IMR-90 (cell line): ENCODE measurements around the gene TBC1D4. TPM values are rescaled to one million over a fixed set of nuclear protein-coding genes. Genes with fewer than 3 reads are reported as not detected.
"Not testable (repeated sequence)": the region's sequence is repeated elsewhere in the genome, so short reads cannot be mapped to it uniquely, and the experiment has no call there.

ENCODE experiments used
- ATAC-seq: fragments of 200-7000 bp; cut with Tn5 transposase; 2 replicates; pipeline ENCODE4 v1.9.1; 2020; ENCODE audit warnings: low read depth, mild to moderate bottlenecking, moderate library complexity
- BruUV-seq: library from RNA; stranded (reverse); fragments of 400-500 nt; replicated peaks from 2 replicates; lab custom pipeline; 2021; lab: Mats Ljungman, UMichigan
- CTCF ChIA-PET: fragments of 300-600 bp; formaldehyde crosslinking; extraction: SDS; loops from one replicate; lab custom pipeline; 2021; ENCODE audit warnings: antibody characterized with exemption; lab: Yijun Ruan, JAX
- POLR2A ChIA-PET: fragments of 300-600 bp; sonication (Branson Sonifier 250); formaldehyde crosslinking; loops from one replicate; lab custom pipeline; 2022; ENCODE audit warnings: antibody characterized with exemption; ENCODE audit not compliant: unreplicated experiment; lab: Charles Lee
- DNase-seq: peaks from one replicate; pipeline ENCODE4 v3.0.0; 2013
- H2AFZ ChIP-seq: replicated peaks from 2 replicates; pipeline ENCODE3; 2013; ENCODE audit warnings: low read length, mild to moderate bottlenecking; ENCODE audit not compliant: poor library complexity
- H2AK5ac ChIP-seq: 2 replicates; pipeline ENCODE4 v1.6.1; 2013; ENCODE audit warnings: low read depth, low read length, inconsistent platforms
- H2AK9ac ChIP-seq: replicated peaks from 2 replicates; pipeline ENCODE3; 2013; ENCODE audit warnings: mild to moderate bottlenecking, low read depth, low read length, moderate library complexity; ENCODE audit not compliant: poor library complexity
- H2BK120ac ChIP-seq: 2 replicates; pipeline ENCODE4 v1.6.1; 2013; ENCODE audit warnings: low read depth, low read length, inconsistent platforms
- H2BK15ac ChIP-seq: 3 replicates; pipeline ENCODE4 v1.6.1; 2013; ENCODE audit warnings: low read depth, low read length, inconsistent platforms
- H2BK20ac ChIP-seq: 2 replicates; pipeline ENCODE4 v1.6.1; 2013; ENCODE audit warnings: low read depth, mild to moderate bottlenecking, inconsistent platforms, low read length, moderate library complexity
- H2BK5ac ChIP-seq: 2 replicates; pipeline ENCODE4 v1.6.1; 2013; ENCODE audit warnings: mild to moderate bottlenecking, low read depth, low read length, inconsistent platforms; ENCODE audit not compliant: poor library complexity, severe bottlenecking
- H3K14ac ChIP-seq: replicated peaks from 2 replicates; pipeline ENCODE4 v1.6.1; 2013; ENCODE audit warnings: low read depth, low read length, inconsistent platforms
- H3K18ac ChIP-seq: 2 replicates; pipeline ENCODE4 v1.6.1; 2013; ENCODE audit warnings: low read depth, low read length, control low read depth
- H3K23ac ChIP-seq: 2 replicates; pipeline ENCODE4 v1.6.1; 2013; ENCODE audit warnings: low read depth, low read length, inconsistent platforms
- H3K27ac ChIP-seq: 2 replicates; pipeline ENCODE4 v1.5.1; 2013; ENCODE audit warnings: mild to moderate bottlenecking, control low read depth, low read length; ENCODE audit not compliant: insufficient read depth
- H3K27me3 ChIP-seq: 2 replicates; pipeline ENCODE4 v1.6.1; 2013; ENCODE audit warnings: low read length; ENCODE audit not compliant: control insufficient read depth, insufficient read depth
- H3K36me3 ChIP-seq: 2 replicates; pipeline ENCODE4 v1.6.1; 2013; ENCODE audit warnings: low read length, mixed read lengths; ENCODE audit not compliant: control insufficient read depth, insufficient read depth
- H3K4ac ChIP-seq: 2 replicates; pipeline ENCODE4 v1.6.1; 2013; ENCODE audit warnings: low read depth, low read length, inconsistent platforms
- H3K4me1 ChIP-seq: 2 replicates; pipeline ENCODE4 v1.6.1; 2013; ENCODE audit warnings: low read length, mixed read lengths; ENCODE audit not compliant: control insufficient read depth, insufficient read depth
- H3K4me2 ChIP-seq: 2 replicates; pipeline ENCODE4 v1.6.1; 2013; ENCODE audit warnings: low read depth, mild to moderate bottlenecking, control low read depth, low read length, moderate library complexity
- H3K4me3 ChIP-seq: 2 replicates; pipeline ENCODE4 v1.5.1; 2013; ENCODE audit warnings: low read depth, mild to moderate bottlenecking, control low read depth, low read length, moderate library complexity; ENCODE audit not compliant: insufficient read depth
- H3K56ac ChIP-seq: 2 replicates; pipeline ENCODE4 v1.6.1; 2013; ENCODE audit warnings: low read length, inconsistent platforms; ENCODE audit not compliant: insufficient read depth; ENCODE audit errors: extremely low read depth
- H3K79me1 ChIP-seq, 2 experiments: 2 replicates each; pipeline ENCODE4 v1.6.1; 2013; ENCODE audit warnings: low read length in 2 of 2, inconsistent platforms in 1 of 2, low read depth in 1 of 2
- H3K9ac ChIP-seq: 2 replicates; pipeline ENCODE4 v1.6.1; 2013; ENCODE audit warnings: low read depth, low read length, control low read depth
- H3K9me1 ChIP-seq: 2 replicates; pipeline ENCODE4 v1.6.1; 2013; ENCODE audit warnings: low read length, inconsistent platforms; ENCODE audit not compliant: insufficient read depth
- H3K9me3 ChIP-seq: 2 replicates; pipeline ENCODE4 v1.6.1; 2013; ENCODE audit warnings: low read length; ENCODE audit not compliant: control insufficient read depth, insufficient read depth
- H4K20me1 ChIP-seq: 2 replicates; pipeline ENCODE4 v1.6.1; 2013; ENCODE audit warnings: low read length, inconsistent platforms; ENCODE audit not compliant: insufficient read depth
- H4K5ac ChIP-seq: 2 replicates; pipeline ENCODE4 v1.6.1; 2013; ENCODE audit warnings: mild to moderate bottlenecking, low read depth, low read length, control low read depth
- H4K8ac ChIP-seq, 2 experiments: 2 replicates each; pipeline ENCODE4 v1.6.1; 2013; ENCODE audit warnings: low read depth in 2 of 2, low read length in 2 of 2, control low read depth in 1 of 2, inconsistent platforms in 1 of 2
- H4K91ac ChIP-seq: 2 replicates; pipeline ENCODE4 v1.6.1; 2013; ENCODE audit warnings: low read depth, low read length, inconsistent platforms; ENCODE audit not compliant: insufficient read depth
- WGBS, 2 experiments: methylation state at CpG; one replicate each; pipeline versions ENCODE4 v1.1.5 to v1.1.7; 2013; ENCODE audit warnings: missing lambda C conversion rate in 2 of 2; ENCODE audit not compliant: insufficient read length in 1 of 2; ENCODE audit errors: extremely low coverage in 2 of 2; 5-methylcytosine and 5-hydroxymethylcytosine counted together
- dilution Hi-C: fragments of 300-500 bp; cut with HindIII; formaldehyde crosslinking; loops from one replicate; pipeline ENCODE4 v1.14.3; 2018; ENCODE audit warnings: low sequenced_read_pairs; ENCODE audit not compliant: unreplicated experiment
- in situ Hi-C: fragments of 300-500 bp; cut with MboI; formaldehyde crosslinking; loops from 3 replicates; pipeline ENCODE4 v1.14.3; 2019; ENCODE audit warnings: low sequenced_read_pairs, inconsistent platforms, mixed read lengths
- intact Hi-C: fragments of 100-400 bp; cut with micrococcal nuclease; formaldehyde crosslinking; loops from 2 replicates; pipeline ENCODE4 v1.10.0; 2022
- polyA plus RNA-seq, 3 experiments: library from polyadenylated mRNA; depleted of rRNA; stranded (reverse); fragments of >200 nt; gene quantifications; 2 replicates each; pipeline ENCODE4 v1.2.3, GENCODE V29; 2012; ENCODE audit warnings: low replicate concordance in 1 of 3
- total RNA-seq: library from RNA; depleted of rRNA; stranded (reverse); fragments of >200 nt; gene quantifications from 2 replicates; pipeline ENCODE4 v1.2.3, GENCODE V29; 2012

TBC1D4 gene
- total and polyA plus RNA-seq, 2 of the 4 experiments (the other 2 are of a cell fraction) = 7.5 to 22.8 TPM

GRCh38 chr13:75245578-75245977 is 236.4 kb downstream of the TBC1D4 start:
- H4K20me1 ChIP-seq, intact Hi-C loops, H2AFZ ChIP-seq, H3K14ac ChIP-seq, POLR2A ChIA-PET, dilution Hi-C loops, H3K79me1 ChIP-seq, DNase-seq, H2BK15ac ChIP-seq, H3K9me1 ChIP-seq, H3K56ac ChIP-seq, H3K4me3 ChIP-seq, BruUV-seq, H3K9ac ChIP-seq, H2BK120ac ChIP-seq, H2BK5ac ChIP-seq, H3K18ac ChIP-seq, H2AK5ac ChIP-seq, H3K27ac ChIP-seq, H3K4ac ChIP-seq, H4K5ac ChIP-seq, H2AK9ac ChIP-seq, H4K8ac ChIP-seq, CTCF ChIA-PET, H3K27me3 ChIP-seq, H3K9me3 ChIP-seq, in situ Hi-C loops, ATAC-seq, H3K4me1 ChIP-seq, H3K4me2 ChIP-seq, H3K23ac ChIP-seq, H3K36me3 ChIP-seq, H4K91ac ChIP-seq, H2BK20ac ChIP-seq: not testable (repeated sequence)
- 100% methylated on average over 3 of the region's 5 CpGs; no CpG with 5 or more reads in 1 of the 2 experiments for WGBS, 2 experiments

DNA sequence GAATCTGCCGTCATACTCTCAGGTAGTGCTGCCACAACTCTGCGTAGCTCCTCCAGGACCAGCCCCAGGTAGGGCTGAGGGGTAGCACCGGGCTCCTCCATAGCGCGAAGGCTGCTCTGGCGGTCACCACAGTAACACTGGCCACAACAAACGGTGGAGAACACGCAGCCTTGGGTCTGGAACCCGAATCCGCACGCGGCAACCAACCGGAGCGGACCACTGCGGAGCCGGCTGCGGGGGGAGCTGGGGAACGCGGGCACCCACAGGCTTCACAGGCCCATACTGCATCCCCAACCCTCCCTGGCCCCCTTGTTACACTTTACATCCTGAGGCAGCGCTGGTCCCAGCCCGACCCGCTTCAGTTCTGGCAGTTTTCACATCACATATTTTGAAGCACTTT is 241.7 kb downstream of the TBC1D4 start:
- H2AK5ac ChIP-seq, H2AK9ac ChIP-seq, H2AFZ ChIP-seq, H2BK20ac ChIP-seq, H3K4me2 ChIP-seq, in situ Hi-C loops, H3K79me1 ChIP-seq, H3K56ac ChIP-seq, H3K9me3 ChIP-seq, dilution Hi-C loops, H4K20me1 ChIP-seq, H3K14ac ChIP-seq, H4K91ac ChIP-seq, H3K9ac ChIP-seq, H3K18ac ChIP-seq, H3K4me3 ChIP-seq, H2BK120ac ChIP-seq, CTCF ChIA-PET, H3K27me3 ChIP-seq, H3K36me3 ChIP-seq, H3K4me1 ChIP-seq, H3K4ac ChIP-seq, DNase-seq, H4K5ac ChIP-seq, H2BK5ac ChIP-seq, BruUV-seq, H2BK15ac ChIP-seq, H4K8ac ChIP-seq, H3K9me1 ChIP-seq, H3K27ac ChIP-seq, POLR2A ChIA-PET, ATAC-seq, H3K23ac ChIP-seq, intact Hi-C loops: not testable (repeated sequence)
- WGBS, 2 experiments = 65% methylated on average over 5 of the region's 22 CpGs; no CpG with 5 or more reads in 1 of the 2 experiments
